Astrocyte (in vitro differentiated cells and primary cell): Measurements from ENCODE around the gene C19orf25. TPM values are rescaled to one million over a fixed set of nuclear protein-coding genes. Genes with fewer than 3 reads are reported as not detected.
A peak's percentile ranks its signal among the peaks of the same experiment; 100 is the strongest.

Source experiments
- DNase-seq: peaks from one replicate; pipeline ENCODE4 v3.0.0-alpha.2; 2010; ENCODE audit warnings: low read depth
- FAIRE-seq: peaks from 2 replicates; lab custom pipeline; 2011; peaks lifted over from hg19 to GRCh38; lab: Jason Lieb, UNC
- H2AFZ ChIP-seq: 2 replicates; pipeline ENCODE4 v1.6.0; 2012; ENCODE audit warnings: low read depth, low read length, inconsistent platforms
- H3K27ac ChIP-seq: 2 replicates; pipeline ENCODE4 v1.5.1; 2011; ENCODE audit warnings: low read depth, low read length, inconsistent platforms
- H3K27me3 ChIP-seq: 2 replicates; pipeline ENCODE4 v1.6.0; 2011; ENCODE audit warnings: low read length, inconsistent platforms; ENCODE audit not compliant: insufficient read depth
- H3K36me3 ChIP-seq: 2 replicates; pipeline ENCODE4 v1.5.1; 2011; ENCODE audit warnings: low read length, inconsistent platforms; ENCODE audit not compliant: insufficient read depth
- H3K4me1 ChIP-seq: 2 replicates; pipeline ENCODE4 v1.5.1; 2011; ENCODE audit warnings: low read length, inconsistent platforms; ENCODE audit not compliant: insufficient read depth
- H3K4me2 ChIP-seq: 2 replicates; pipeline ENCODE4 v1.6.0; 2012; ENCODE audit warnings: low read length, inconsistent platforms
- H3K4me3 ChIP-seq: 2 replicates; pipeline ENCODE4 v1.5.1; 2011; ENCODE audit warnings: low read depth, mild to moderate bottlenecking, low read length, inconsistent platforms; ENCODE audit not compliant: insufficient read depth
- H3K79me2 ChIP-seq: 2 replicates; pipeline ENCODE4 v1.6.0; 2012; ENCODE audit warnings: mild to moderate bottlenecking, low read length, inconsistent platforms; ENCODE audit not compliant: insufficient read depth
- H3K9ac ChIP-seq: 2 replicates; pipeline ENCODE4 v1.6.0; 2012; ENCODE audit warnings: mild to moderate bottlenecking, low read length, inconsistent platforms
- H3K9me3 ChIP-seq: 2 replicates; pipeline ENCODE4 v1.5.1; 2012; ENCODE audit warnings: low read depth, mild to moderate bottlenecking, low read length, inconsistent platforms; ENCODE audit not compliant: insufficient read depth
- H4K20me1 ChIP-seq: 2 replicates; pipeline ENCODE4 v1.6.0; 2012; ENCODE audit warnings: low read length, inconsistent platforms; ENCODE audit not compliant: insufficient read depth
- H3K27ac Mint-ChIP-seq: one replicate; pipeline ENCODE4 v1.8.0; 2021; ENCODE audit warnings: mild to moderate bottlenecking, mixed read lengths; ENCODE audit not compliant: unreplicated experiment
- H3K27me3 Mint-ChIP-seq: one replicate; pipeline ENCODE4 v1.8.0; 2021; ENCODE audit warnings: low read depth, mixed read lengths; ENCODE audit not compliant: unreplicated experiment
- H3K36me3 Mint-ChIP-seq: one replicate; pipeline ENCODE4 v1.8.0; 2021; ENCODE audit warnings: low read depth, mixed read lengths; ENCODE audit not compliant: unreplicated experiment
- H3K4me1 Mint-ChIP-seq: one replicate; pipeline ENCODE4 v1.8.0; 2021; ENCODE audit warnings: low read depth, mixed read lengths; ENCODE audit not compliant: unreplicated experiment
- H3K4me3 Mint-ChIP-seq: one replicate; pipeline ENCODE4 v1.8.0; 2021; ENCODE audit warnings: mild to moderate bottlenecking, moderate library complexity, mixed read lengths; ENCODE audit not compliant: unreplicated experiment
- H3K9me3 Mint-ChIP-seq: one replicate; pipeline ENCODE4 v1.8.0; 2021; ENCODE audit warnings: mild to moderate bottlenecking, mixed read lengths; ENCODE audit not compliant: unreplicated experiment
- CTCF ChIP-seq: IDR thresholded peaks from 2 replicates; pipeline ENCODE4 v1.5.1; 2011; ENCODE audit warnings: low read depth, mild to moderate bottlenecking, inconsistent platforms, low read length, moderate library complexity; ENCODE audit not compliant: insufficient read depth
- EZH2 ChIP-seq: IDR thresholded peaks from 2 replicates; pipeline ENCODE4 v1.6.1; 2012; ENCODE audit warnings: mild to moderate bottlenecking, low read length, inconsistent platforms; ENCODE audit not compliant: insufficient read depth
- total RNA-seq: library from RNA; stranded (reverse); gene quantifications from 2 replicates; pipeline ENCODE4 v1.2.1, GENCODE V29; 2021

C19orf25 gene
- total RNA-seq, 1 donor from 2014 or later = 32.4 TPM

GRCh38 chr19:1495799-1496713, 17.0 kb upstream of the C19orf25 start:
- Histone ChIP-seq H3K4me1 (peaks cover 6% of the 10 kb centered on the region), H2AFZ (no peak overlapping the region), H3K4me3 (no peak overlapping the region), H3K27ac (no peak overlapping the region), H3K36me3 (no peaks in the 10 kb centered on the region), H3K9ac (no peak overlapping the region), H3K79me2 (no peaks in the 10 kb centered on the region), H3K9me3 (no peaks in the 10 kb centered on the region), H3K4me2 (no peak overlapping the region), H3K27me3 (peaks cover 5% of the 10 kb centered on the region), H4K20me1 (no peaks in the 10 kb centered on the region)
- Mint-ChIP-seq H3K27me3 (peaks cover 15% of the 10 kb centered on the region), H3K27ac (peak overlapping the region; percentile 4), H3K4me3 (no peak overlapping the region), H3K36me3 (no peaks in the 10 kb centered on the region), H3K9me3 (no peaks in the 10 kb centered on the region), H3K4me1 (peaks cover 3% of the 10 kb centered on the region)
- TF ChIP-seq EZH2 = no peak
- no peak for TF ChIP-seq CTCF
- DNase-seq = no peak
- FAIRE-seq = no peak

- no peak overlapping the region for H3K4me3 ChIP-seq
- DNase-seq = no peak
- no peak for FAIRE-seq
- Mint-ChIP-seq H3K27ac (no peak overlapping the region), H3K36me3 (peaks cover 2% of the 10 kb centered on the region), H3K4me3 (no peak overlapping the region), H3K9me3 (no peaks in the 10 kb centered on the region), H3K4me1 (peaks cover 3% of the 10 kb centered on the region), H3K27me3 (peaks cover 15% of the 10 kb centered on the region)
- no peak overlapping the region for H3K4me2 ChIP-seq
- peaks cover 8% of the 10 kb centered on the region for H3K4me1 ChIP-seq
- no peaks in the 10 kb centered on the region for H4K20me1 ChIP-seq
- TF ChIP-seq CTCF = no peak
- no peak for TF ChIP-seq EZH2
- no peak overlapping the region for H2AFZ ChIP-seq
- no peaks in the 10 kb centered on the region for H3K9me3 ChIP-seq
- H3K27ac ChIP-seq = no peak overlapping the region
- H3K27me3 ChIP-seq = peaks cover 5% of the 10 kb centered on the region
- H3K79me2 ChIP-seq = no peaks in the 10 kb centered on the region
- H3K9ac ChIP-seq = no peak overlapping the region
- H3K36me3 ChIP-seq = no peaks in the 10 kb centered on the region
These were observed 16.2 kb upstream of the C19orf25 start for GRCh38 chr19:1495051-1495798.
